ENCODE measurements around the gene TUSC2.

TUSC2 gene

GRCh38 chr3:50316657-50317242, 11.3 kb downstream of the TUSC2 start:
- Histone ChIP-seq H3K36me3 (ENCODE audit: control insufficient read depth in 2 of 2, insufficient read depth in 1 of 2, low read length in 2 of 2) (peaks cover 0 to 38% of the 10 kb centered on the region in 2 experiments; a peak in 1 of 3 replicates), H3K4me1 (ENCODE audit: control insufficient read depth, insufficient read depth, low read length) (peaks cover 7% of the 10 kb centered on the region; the same call in 1 of the 2 replicates), H3K4me3 (ENCODE audit: low read depth, low read length) (no peak overlapping the region), H3K27ac (ENCODE audit: extremely low read depth, low read depth, low read length) (no peak overlapping the region), H3K9me3 (ENCODE audit: control insufficient read depth, insufficient read depth, low read depth, low read length) (no peaks in the 10 kb centered on the region)
- POLR2A ChIA-PET: interaction anchor here (0.5 to 3.6 kb wide), 6 partner anchors 11 to 52 kb away, joined by 3 to 12 read pairs (median 10); partner anchors contain the start of genes HYAL3, IFRD2, NAA80 and TUSC2
- CTCF ChIA-PET: interaction anchor here (1.0 kb wide), 1 partner anchor 18 kb away, joined by 7 read pairs; the partner anchor contains the start of genes HYAL3 and NAA80
- TF ChIP-seq, protein P1, sequence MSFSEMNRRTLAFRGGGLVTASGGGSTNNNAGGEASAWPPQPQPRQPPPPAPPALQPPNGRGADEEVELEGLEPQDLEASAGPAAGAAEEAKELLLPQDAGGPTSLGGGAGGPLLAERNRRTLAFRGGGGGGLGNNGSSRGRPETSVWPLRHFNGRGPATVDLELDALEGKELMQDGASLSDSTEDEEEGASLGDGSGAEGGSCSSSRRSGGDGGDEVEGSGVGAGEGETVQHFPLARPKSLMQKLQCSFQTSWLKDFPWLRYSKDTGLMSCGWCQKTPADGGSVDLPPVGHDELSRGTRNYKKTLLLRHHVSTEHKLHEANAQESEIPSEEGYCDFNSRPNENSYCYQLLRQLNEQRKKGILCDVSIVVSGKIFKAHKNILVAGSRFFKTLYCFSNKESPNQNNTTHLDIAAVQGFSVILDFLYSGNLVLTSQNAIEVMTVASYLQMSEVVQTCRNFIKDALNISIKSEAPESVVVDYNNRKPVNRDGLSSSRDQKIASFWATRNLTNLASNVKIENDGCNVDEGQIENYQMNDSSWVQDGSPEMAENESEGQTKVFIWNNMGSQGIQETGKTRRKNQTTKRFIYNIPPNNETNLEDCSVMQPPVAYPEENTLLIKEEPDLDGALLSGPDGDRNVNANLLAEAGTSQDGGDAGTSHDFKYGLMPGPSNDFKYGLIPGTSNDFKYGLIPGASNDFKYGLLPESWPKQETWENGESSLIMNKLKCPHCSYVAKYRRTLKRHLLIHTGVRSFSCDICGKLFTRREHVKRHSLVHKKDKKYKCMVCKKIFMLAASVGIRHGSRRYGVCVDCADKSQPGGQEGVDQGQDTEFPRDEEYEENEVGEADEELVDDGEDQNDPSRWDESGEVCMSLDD (tag by site-specific recombination; IDR thresholded peaks at IDR 0.05): 0 out of 2 replicates have a peak, but pooled peaks have one; percentile 27
- no peak for TF ChIP-seq PRDM1 (tag by site-specific recombination; IDR thresholded peaks at IDR 0.05)
- TF ChIP-seq PATZ1 (tag by site-specific recombination; IDR thresholded peaks at IDR 0.05): peak; percentile 85
- TF ChIP-seq GLIS2 (tag by site-specific recombination; IDR thresholded peaks at IDR 0.05): peak; percentile 61; the same call in 1 of the 2 replicates
- TF ChIP-seq ZNF311 (tag by site-specific recombination; IDR thresholded peaks at IDR 0.05; ENCODE audit: borderline replicate concordance): no peak
- 0 out of 2 replicates have a peak, but pooled peaks have one; percentile 36 for TF ChIP-seq ZNF629 (tag by site-specific recombination; IDR thresholded peaks at IDR 0.05)
- peak; percentile 94 for TF ChIP-seq EGR2 (tag by site-specific recombination; IDR thresholded peaks at IDR 0.05; ENCODE audit: low read depth)
- no peak for TF ChIP-seq SETDB1 (IDR thresholded peaks at IDR 0.05; ENCODE audit: insufficient read length, low read length)
- peak; percentile 53; the same call in 1 of the 2 replicates for TF ChIP-seq ZBTB20 (tag by site-specific recombination; IDR thresholded peaks at IDR 0.05)
- TF ChIP-seq ZNF600 (tag by site-specific recombination; IDR thresholded peaks at IDR 0.05): peak; percentile 72
- TF ChIP-seq ZNF776 (tag by site-specific recombination; IDR thresholded peaks at IDR 0.05; ENCODE audit: borderline replicate concordance): no peak
- TF ChIP-seq PRDM10 (tag by site-specific recombination; IDR thresholded peaks at IDR 0.05): peak; percentile 32; the same call in 1 of the 2 replicates
- peak; percentile 79 for TF ChIP-seq SP3 (tag by site-specific recombination; IDR thresholded peaks at IDR 0.05)
- no peak for TF ChIP-seq ZNF274 (IDR thresholded peaks at IDR 0.05; ENCODE audit: low read length)
- TF ChIP-seq ZNF274 (tag by site-specific recombination; IDR thresholded peaks at IDR 0.05; ENCODE audit: borderline replicate concordance): no peak
- TF ChIP-seq ZNF433 (tag by site-specific recombination; IDR thresholded peaks at IDR 0.05; ENCODE audit: low read depth): no peak
- no peak for TF ChIP-seq ZFP37 (tag by site-specific recombination; IDR thresholded peaks at IDR 0.05)
- TF ChIP-seq ZNF341 (tag by site-specific recombination; IDR thresholded peaks at IDR 0.05; ENCODE audit: low read depth): 0 out of 2 replicates have a peak, but pooled peaks have one; percentile 14
- TF ChIP-seq REST (tag by site-specific recombination; IDR thresholded peaks at IDR 0.05): no peak
- peak; percentile 27; the same call in 1 of the 2 replicates for TF ChIP-seq ZNF692 (tag by site-specific recombination; IDR thresholded peaks at IDR 0.05)
- 0 out of 2 replicates have a peak, but pooled peaks have one; percentile 18 for TF ChIP-seq ZNF391 (tag by site-specific recombination; IDR thresholded peaks at IDR 0.05; ENCODE audit: borderline replicate concordance, low read depth)
- TF ChIP-seq ZBTB17 (tag by site-specific recombination; IDR thresholded peaks at IDR 0.05): peak; percentile 76
